OCI-LY1 (cell line): ENCODE measurements around the gene FLNC.

Source experiments
- CTCF ChIP-seq: fragments of 200-600 bp; sonication (generic), shearing (Covaris generic); IDR thresholded peaks from 2 replicates; pipeline ENCODE4 v1.5.1; 2017; ENCODE audit warnings: mild to moderate bottlenecking, antibody characterized with exemption, low read length, moderate library complexity, mixed read lengths
- EZH2 ChIP-seq: fragments of 200-600 bp; sonication (generic), shearing (Covaris generic); IDR thresholded peaks from 2 replicates; pipeline ENCODE4 v1.8.0; 2017; ENCODE audit warnings: borderline replicate concordance, mixed run types, mild to moderate bottlenecking, antibody characterized with exemption, low read length, moderate library complexity, mixed read lengths

GRCh38 chr7:128892521-128893250 is 62.5 kb downstream of the FLNC start:
- no peak for TF ChIP-seq CTCF
- TF ChIP-seq EZH2 = no peak
